ENCODE results near the gene PPP2R2C.

- no peak for TF ChIP-seq CTCF (IDR thresholded peaks at IDR 0.05; ENCODE audit: borderline replicate concordance, extremely low read depth, low read length, poor library complexity, severe bottlenecking)
- no peak for TF ChIP-seq EZH2 (IDR thresholded peaks at IDR 0.05; ENCODE audit: borderline replicate concordance, low read depth, low read length, severe bottlenecking)
Measured at GRCh38 chr4:6319530-6320150, 152.8 kb downstream of the PPP2R2C start.
